HepG2 (cell line): Measurements from ENCODE around the gene GON7. TPM values are rescaled to one million over a fixed set of nuclear protein-coding genes. Genes with fewer than 3 reads are reported as not detected.

Experiments
- ARID3A ChIP-seq: IDR thresholded peaks from 2 replicates; pipeline ENCODE4 v1.6.1; 2012; ENCODE audit warnings: low read depth, low read length, improper control_type of control experiment
- CERS6 ChIP-seq: sonication (generic); formaldehyde crosslinking; IDR thresholded peaks from 2 replicates; pipeline ENCODE4 v1.5.0; 2020; ENCODE audit warnings: missing genetic modification reagents
- DMAP1 ChIP-seq: IDR thresholded peaks from 2 replicates; pipeline ENCODE4 v1.6.1; 2016
- HNF1A ChIP-seq, 2 experiments: sonication (generic) in 1 of 2; formaldehyde crosslinking in 1 of 2; IDR thresholded peaks; 2 replicates each; pipeline versions ENCODE4 v1.4.0 to v1.6.1; 2016 to 2020; ENCODE audit warnings: borderline replicate concordance in 1 of 2, low read depth in 1 of 2, mild to moderate bottlenecking in 1 of 2, missing genetic modification reagents in 1 of 2
- HOXA9 ChIP-seq: sonication (generic); formaldehyde crosslinking; IDR thresholded peaks from 2 replicates; pipeline ENCODE4 v1.8.1; 2022; ENCODE audit warnings: missing genetic modification reagents, mild to moderate bottlenecking, moderate library complexity, borderline replicate concordance
- TEAD2 ChIP-seq: sonication (generic); formaldehyde crosslinking; IDR thresholded peaks from 2 replicates; pipeline ENCODE4 v1.9.0; 2021; ENCODE audit warnings: missing genetic modification reagents
- ZKSCAN5 ChIP-seq: sonication (generic); formaldehyde crosslinking; IDR thresholded peaks from 2 replicates; pipeline ENCODE4 v1.5.1; 2020; ENCODE audit warnings: mild to moderate bottlenecking, missing genetic modification reagents
- ZSCAN21 ChIP-seq: sonication (generic); formaldehyde crosslinking; IDR thresholded peaks from 2 replicates; pipeline ENCODE4 v1.8.0; 2022; ENCODE audit warnings: mild to moderate bottlenecking, missing genetic modification reagents, moderate library complexity, borderline replicate concordance
- polyA plus RNA-seq, 8 experiments: library from polyadenylated mRNA; depleted of rRNA in 3 of 8; stranded (reverse) in 7 of 8; unstranded in 1 of 8; fragments of >200 nt; fragmentation: Illumina TruSeq in 4 of 8; extraction: Trizol in 4 of 8; gene quantifications; 2 replicates each; pipeline versions ENCODE4 v1.2.1 to v1.2.3, GENCODE V29; 2011 to 2016; ENCODE audit warnings: low read depth in 4 of 8, missing spikeins in 1 of 8, mixed read lengths in 1 of 8; ENCODE audit not compliant: insufficient read depth in 1 of 8
- total RNA-seq, 5 experiments: library from RNA; depleted of rRNA; stranded (reverse); fragments of >200 nt; fragmentation: Illumina TruSeq; extraction: Trizol; gene quantifications; 2 replicates each; pipeline ENCODE4 v1.2.3, GENCODE V29; 2016; ENCODE audit warnings: low read depth in 1 of 5
- TF ChIP-seq, protein P1 (sequence below): IDR thresholded peaks from 2 replicates; pipeline ENCODE4 v1.6.1; 2016; ENCODE audit warnings: low read depth
- TF ChIP-seq, protein P2 (sequence below): sonication (generic); formaldehyde crosslinking; IDR thresholded peaks from 2 replicates; pipeline ENCODE4 v1.5.1; 2020; ENCODE audit warnings: mild to moderate bottlenecking, moderate library complexity, missing genetic modification reagents
- TF ChIP-seq, protein P3 (sequence below): sonication (generic); formaldehyde crosslinking; IDR thresholded peaks from 2 replicates; pipeline ENCODE4 v1.8.0; 2022; ENCODE audit warnings: mild to moderate bottlenecking, missing genetic modification reagents, moderate library complexity

Gene GON7
- total and polyA plus RNA-seq, 2 of the 13 experiments (the other 11 are each of a cell fraction or from before 2014, with no cell fraction given) = 11.9 to 28.0 TPM

GRCh38 chr14:93206793-93207467 is at the start of gene GON7, which contains the start of gene UBR7 (continued):
- TF ChIP-seq HNF1A (IDR thresholded peaks at IDR 0.05; ENCODE audit: low read depth) = no peak
- peak; percentile 31; the same call in 1 of the 2 replicates for TF ChIP-seq HNF1A (CRISPR knock-in tag; IDR thresholded peaks at IDR 0.05; ENCODE audit: borderline replicate concordance)
- peak; percentile 76; the same call in 1 of the 2 replicates for TF ChIP-seq HOXA9
- TF ChIP-seq, protein P1, sequence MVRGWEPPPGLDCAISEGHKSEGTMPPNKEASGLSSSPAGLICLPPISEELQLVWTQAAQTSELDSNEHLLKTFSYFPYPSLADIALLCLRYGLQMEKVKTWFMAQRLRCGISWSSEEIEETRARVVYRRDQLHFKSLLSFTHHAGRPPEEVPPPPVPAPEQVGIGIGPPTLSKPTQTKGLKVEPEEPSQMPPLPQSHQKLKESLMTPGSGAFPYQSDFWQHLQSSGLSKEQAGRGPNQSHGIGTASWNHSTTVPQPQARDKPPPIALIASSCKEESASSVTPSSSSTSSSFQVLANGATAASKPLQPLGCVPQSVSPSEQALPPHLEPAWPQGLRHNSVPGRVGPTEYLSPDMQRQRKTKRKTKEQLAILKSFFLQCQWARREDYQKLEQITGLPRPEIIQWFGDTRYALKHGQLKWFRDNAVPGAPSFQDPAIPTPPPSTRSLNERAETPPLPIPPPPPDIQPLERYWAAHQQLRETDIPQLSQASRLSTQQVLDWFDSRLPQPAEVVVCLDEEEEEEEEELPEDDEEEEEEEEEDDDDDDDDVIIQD = peak; percentile 52; the same call in 1 of the 2 replicates
- no peak; the same call in 1 of the 2 replicates for TF ChIP-seq DMAP1 (CRISPR knock-in tag)
- TF ChIP-seq, protein P2, sequence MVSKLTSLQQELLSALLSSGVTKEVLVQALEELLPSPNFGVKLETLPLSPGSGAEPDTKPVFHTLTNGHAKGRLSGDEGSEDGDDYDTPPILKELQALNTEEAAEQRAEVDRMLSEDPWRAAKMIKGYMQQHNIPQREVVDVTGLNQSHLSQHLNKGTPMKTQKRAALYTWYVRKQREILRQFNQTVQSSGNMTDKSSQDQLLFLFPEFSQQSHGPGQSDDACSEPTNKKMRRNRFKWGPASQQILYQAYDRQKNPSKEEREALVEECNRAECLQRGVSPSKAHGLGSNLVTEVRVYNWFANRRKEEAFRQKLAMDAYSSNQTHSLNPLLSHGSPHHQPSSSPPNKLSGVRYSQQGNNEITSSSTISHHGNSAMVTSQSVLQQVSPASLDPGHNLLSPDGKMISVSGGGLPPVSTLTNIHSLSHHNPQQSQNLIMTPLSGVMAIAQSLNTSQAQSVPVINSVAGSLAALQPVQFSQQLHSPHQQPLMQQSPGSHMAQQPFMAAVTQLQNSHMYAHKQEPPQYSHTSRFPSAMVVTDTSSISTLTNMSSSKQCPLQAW (CRISPR knock-in tag) = peak; percentile 67
- TF ChIP-seq ARID3A = no peak
- TF ChIP-seq, protein P3, sequence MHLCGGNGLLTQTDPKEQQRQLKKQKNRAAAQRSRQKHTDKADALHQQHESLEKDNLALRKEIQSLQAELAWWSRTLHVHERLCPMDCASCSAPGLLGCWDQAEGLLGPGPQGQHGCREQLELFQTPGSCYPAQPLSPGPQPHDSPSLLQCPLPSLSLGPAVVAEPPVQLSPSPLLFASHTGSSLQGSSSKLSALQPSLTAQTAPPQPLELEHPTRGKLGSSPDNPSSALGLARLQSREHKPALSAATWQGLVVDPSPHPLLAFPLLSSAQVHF (CRISPR knock-in tag) = no peak; the same call in 1 of the 2 replicates
- TF ChIP-seq TEAD2 (CRISPR knock-in tag) = no peak
- no peak for TF ChIP-seq CERS6
- TF ChIP-seq ZKSCAN5 (CRISPR knock-in tag) = no peak
- no peak for TF ChIP-seq ZSCAN21 (CRISPR knock-in tag)
